HepG2 (cell line): ENCODE data around the gene FAM32A. TPM values are rescaled to one million over a fixed set of nuclear protein-coding genes. Genes with fewer than 3 reads are reported as not detected.

Source experiments
- CHD4 ChIP-seq: fragments of 200-600 bp; sonication (generic); IDR thresholded peaks from 2 replicates; pipeline ENCODE4 v1.7.0; 2017; ENCODE audit warnings: mild to moderate bottlenecking, low read length, borderline replicate concordance
- DNMT3B ChIP-seq: conservative IDR thresholded peaks from 2 replicates; pipeline ENCODE4 v1.6.1; 2016; ENCODE audit warnings: missing biosample characterization, control low read depth
- HOXA5 ChIP-seq: sonication (generic); formaldehyde crosslinking; IDR thresholded peaks from 2 replicates; pipeline ENCODE4 v1.4.0; 2020; ENCODE audit warnings: missing genetic modification reagents
- PRMT3 ChIP-seq: sonication (generic); formaldehyde crosslinking; IDR thresholded peaks from 2 replicates; pipeline ENCODE4 v1.8.1; 2022; ENCODE audit warnings: low read depth, mild to moderate bottlenecking, moderate library complexity, missing genetic modification reagents, borderline replicate concordance
- RBFOX2 ChIP-seq: fragments of 200-400 bp; formaldehyde crosslinking; IDR thresholded peaks from 2 replicates; pipeline ENCODE4 v1.6.1; 2017; ENCODE audit warnings: low read depth, mild to moderate bottlenecking, low read length
- SKI ChIP-seq: fragments of 450-650 bp; IDR thresholded peaks from one replicate; pipeline ENCODE4 v1.6.1; 2018; ENCODE audit warnings: mild to moderate bottlenecking; ENCODE audit not compliant: partially characterized antibody
- SNAI1 ChIP-seq: sonication (generic); formaldehyde crosslinking; IDR thresholded peaks from 2 replicates; pipeline ENCODE4 v1.5.0; 2020; ENCODE audit warnings: mild to moderate bottlenecking, missing genetic modification reagents, borderline replicate concordance
- YEATS4 ChIP-seq: sonication (generic); formaldehyde crosslinking; IDR thresholded peaks from 2 replicates; pipeline ENCODE4 v1.4.0; 2020; ENCODE audit warnings: missing genetic modification reagents, borderline replicate concordance
- ZBTB1 ChIP-seq: sonication (generic); formaldehyde crosslinking; IDR thresholded peaks from 2 replicates; pipeline ENCODE4 v1.4.0; 2020; ENCODE audit warnings: missing genetic modification reagents, borderline replicate concordance
- ZC3H13 ChIP-seq: sonication (generic); formaldehyde crosslinking; IDR thresholded peaks from 2 replicates; pipeline ENCODE4 v1.8.1; 2023; ENCODE audit warnings: mild to moderate bottlenecking, missing genetic modification reagents, moderate library complexity
- ZMYM2 ChIP-seq: sonication (generic); formaldehyde crosslinking; IDR thresholded peaks from 2 replicates; pipeline ENCODE4 v1.8.0; 2022; ENCODE audit warnings: mild to moderate bottlenecking, missing genetic modification reagents
- ZMYM3 ChIP-seq: sonication (generic); formaldehyde crosslinking; IDR thresholded peaks from 2 replicates; pipeline ENCODE4 v1.5.1; 2020; ENCODE audit warnings: mild to moderate bottlenecking, missing genetic modification reagents
- ZNF207 ChIP-seq: fragments of 450-650 bp; IDR thresholded peaks from 2 replicates; pipeline ENCODE4 v1.6.1; 2016; ENCODE audit warnings: antibody characterized with exemption, borderline replicate concordance
- ZNF30 ChIP-seq: sonication (generic); formaldehyde crosslinking; IDR thresholded peaks from 2 replicates; pipeline ENCODE4 v1.5.0; 2020; ENCODE audit warnings: mild to moderate bottlenecking, missing genetic modification reagents
- ZNF619 ChIP-seq: sonication (generic); formaldehyde crosslinking; IDR thresholded peaks from 2 replicates; pipeline ENCODE4 v1.4.0; 2020; ENCODE audit warnings: mild to moderate bottlenecking, missing genetic modification reagents
- ZNF773 ChIP-seq: sonication (generic); formaldehyde crosslinking; IDR thresholded peaks from 2 replicates; pipeline ENCODE4 v1.4.0; 2020; ENCODE audit warnings: missing genetic modification reagents, borderline replicate concordance
- ZNF878 ChIP-seq: sonication (generic); formaldehyde crosslinking; IDR thresholded peaks from 2 replicates; pipeline ENCODE4 v1.8.1; 2023; ENCODE audit warnings: mild to moderate bottlenecking, missing genetic modification reagents, moderate library complexity
- ZNF891 ChIP-seq: sonication (generic); formaldehyde crosslinking; IDR thresholded peaks from 2 replicates; pipeline ENCODE4 v1.5.0; 2020; ENCODE audit warnings: mild to moderate bottlenecking, missing genetic modification reagents
- polyA plus RNA-seq, 8 experiments: library from polyadenylated mRNA; depleted of rRNA in 3 of 8; stranded (reverse) in 7 of 8; unstranded in 1 of 8; fragments of >200 nt; fragmentation: Illumina TruSeq in 4 of 8; extraction: Trizol in 4 of 8; gene quantifications; 2 replicates each; pipeline versions ENCODE4 v1.2.1 to v1.2.3, GENCODE V29; 2011 to 2016; ENCODE audit warnings: low read depth in 4 of 8, missing spikeins in 1 of 8, mixed read lengths in 1 of 8; ENCODE audit not compliant: insufficient read depth in 1 of 8
- total RNA-seq, 5 experiments: library from RNA; depleted of rRNA; stranded (reverse); fragments of >200 nt; fragmentation: Illumina TruSeq; extraction: Trizol; gene quantifications; 2 replicates each; pipeline ENCODE4 v1.2.3, GENCODE V29; 2016; ENCODE audit warnings: low read depth in 1 of 5
- TF ChIP-seq, protein P1 (sequence below): sonication (generic); formaldehyde crosslinking; IDR thresholded peaks from 2 replicates; pipeline ENCODE4 v1.8.0; 2022; ENCODE audit warnings: missing genetic modification reagents, mild to moderate bottlenecking, inconsistent platforms, borderline replicate concordance
- TF ChIP-seq, protein P2 (sequence below): IDR thresholded peaks from 2 replicates; pipeline ENCODE4 v1.6.1; 2012; ENCODE audit warnings: low read depth, low read length, improper control_type of control experiment
- TF ChIP-seq, protein P3 (sequence below): sonication (generic); formaldehyde crosslinking; IDR thresholded peaks from 2 replicates; pipeline ENCODE4 v1.9.0; 2021; ENCODE audit warnings: missing genetic modification reagents, mild to moderate bottlenecking, borderline replicate concordance
- TF ChIP-seq, protein P4 (sequence below): sonication (generic); formaldehyde crosslinking; IDR thresholded peaks from 2 replicates; pipeline ENCODE4 v1.4.0; 2020; ENCODE audit warnings: missing genetic modification reagents
- TF ChIP-seq, protein P5 (sequence below): sonication (generic); formaldehyde crosslinking; IDR thresholded peaks from 2 replicates; pipeline ENCODE4 v1.5.0; 2020; ENCODE audit warnings: mild to moderate bottlenecking, missing genetic modification reagents

FAM32A gene
- total and polyA plus RNA-seq, 2 of the 13 experiments (the other 11 are each of a cell fraction or from before 2014, with no cell fraction given): 85.8 to 86.2 TPM

DNA sequence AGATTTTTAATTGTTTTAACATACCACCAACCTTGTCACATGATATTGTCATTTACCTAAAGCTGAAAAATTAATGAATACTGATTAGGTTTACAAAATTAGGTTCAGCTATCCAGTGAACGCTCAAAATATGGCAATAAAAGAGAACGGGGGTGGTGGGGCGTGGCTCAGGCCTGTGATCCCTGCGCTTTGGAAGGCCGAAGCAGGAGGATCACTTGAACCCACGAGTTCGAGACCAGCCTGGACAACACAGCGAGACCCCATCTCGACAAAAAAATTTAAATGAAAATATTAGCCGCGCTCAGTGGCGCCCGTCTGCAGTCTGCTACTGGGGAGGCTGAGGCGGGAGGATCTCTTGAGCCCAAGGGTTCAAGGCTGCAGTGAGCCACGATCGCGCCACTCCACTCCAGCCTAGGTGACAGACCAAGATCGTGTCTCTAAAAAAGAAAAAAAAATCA lies 516 bp upstream of the FAM32A start (continued):
- TF ChIP-seq, protein P1, sequence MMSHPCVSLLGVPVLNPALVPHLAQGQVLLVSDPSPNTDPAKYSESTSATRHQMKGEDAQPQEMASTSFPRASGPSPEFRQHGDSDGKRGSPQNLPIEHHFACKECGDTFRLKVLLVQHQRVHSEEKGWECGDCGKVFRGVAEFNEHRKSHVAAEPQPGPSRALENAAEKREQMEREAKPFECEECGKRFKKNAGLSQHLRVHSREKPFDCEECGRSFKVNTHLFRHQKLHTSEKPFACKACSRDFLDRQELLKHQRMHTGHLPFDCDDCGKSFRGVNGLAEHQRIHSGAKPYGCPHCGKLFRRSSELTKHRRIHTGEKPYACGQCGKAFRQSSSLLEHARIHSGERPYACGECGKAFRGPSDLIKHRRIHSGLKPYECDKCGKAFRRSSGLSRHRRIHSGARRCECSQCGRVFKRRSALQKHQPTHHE: 0 out of 2 replicates have a peak, but pooled peaks have one; percentile 73
- TF ChIP-seq ZC3H13 (no peak), RBFOX2 (no peak), ZNF30 (no peak), ZMYM3 (CRISPR knock-in tag) (peak; percentile 38; the same call in 1 of the 2 replicates), PRMT3 (CRISPR knock-in tag) (no peak), DNMT3B (CRISPR knock-in tag) (no peak), SKI (no peak), HOXA5 (0 out of 2 replicates have a peak, but pooled peaks have one; percentile 15), ZNF891 (CRISPR knock-in tag) (peak; percentile 16; the same call in 1 of the 2 replicates), ZMYM2 (CRISPR knock-in tag) (peak; percentile 50; the same call in 1 of the 2 replicates), CHD4 (peak; percentile 78; the same call in 1 of the 2 replicates), SNAI1 (CRISPR knock-in tag) (no peak), ZNF878 (CRISPR knock-in tag) (no peak), YEATS4 (CRISPR knock-in tag) (0 out of 2 replicates have a peak, but pooled peaks have one; percentile 4), ZBTB1 (CRISPR knock-in tag) (no peak), ZNF207 (no peak), ZNF773 (CRISPR knock-in tag) (no peak), ZNF619 (CRISPR knock-in tag) (no peak)
- TF ChIP-seq, protein P2, sequence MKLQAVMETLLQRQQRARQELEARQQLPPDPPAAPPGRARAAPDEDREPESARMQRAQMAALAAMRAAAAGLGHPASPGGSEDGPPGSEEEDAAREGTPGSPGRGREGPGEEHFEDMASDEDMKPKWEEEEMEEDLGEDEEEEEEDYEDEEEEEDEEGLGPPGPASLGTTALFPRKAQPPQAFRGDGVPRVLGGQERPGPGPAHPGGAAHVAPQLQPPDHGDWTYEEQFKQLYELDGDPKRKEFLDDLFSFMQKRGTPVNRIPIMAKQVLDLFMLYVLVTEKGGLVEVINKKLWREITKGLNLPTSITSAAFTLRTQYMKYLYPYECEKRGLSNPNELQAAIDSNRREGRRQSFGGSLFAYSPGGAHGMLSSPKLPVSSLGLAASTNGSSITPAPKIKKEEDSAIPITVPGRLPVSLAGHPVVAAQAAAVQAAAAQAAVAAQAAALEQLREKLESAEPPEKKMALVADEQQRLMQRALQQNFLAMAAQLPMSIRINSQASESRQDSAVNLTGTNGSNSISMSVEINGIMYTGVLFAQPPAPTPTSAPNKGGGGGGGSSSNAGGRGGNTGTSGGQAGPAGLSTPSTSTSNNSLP: no peak
- TF ChIP-seq, protein P3, sequence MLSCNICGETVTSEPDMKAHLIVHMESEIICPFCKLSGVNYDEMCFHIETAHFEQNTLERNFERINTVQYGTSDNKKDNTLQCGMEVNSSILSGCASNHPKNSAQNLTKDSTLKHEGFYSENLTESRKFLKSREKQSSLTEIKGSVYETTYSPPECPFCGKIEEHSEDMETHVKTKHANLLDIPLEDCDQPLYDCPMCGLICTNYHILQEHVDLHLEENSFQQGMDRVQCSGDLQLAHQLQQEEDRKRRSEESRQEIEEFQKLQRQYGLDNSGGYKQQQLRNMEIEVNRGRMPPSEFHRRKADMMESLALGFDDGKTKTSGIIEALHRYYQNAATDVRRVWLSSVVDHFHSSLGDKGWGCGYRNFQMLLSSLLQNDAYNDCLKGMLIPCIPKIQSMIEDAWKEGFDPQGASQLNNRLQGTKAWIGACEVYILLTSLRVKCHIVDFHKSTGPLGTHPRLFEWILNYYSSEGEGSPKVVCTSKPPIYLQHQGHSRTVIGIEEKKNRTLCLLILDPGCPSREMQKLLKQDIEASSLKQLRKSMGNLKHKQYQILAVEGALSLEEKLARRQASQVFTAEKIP (CRISPR knock-in tag): no peak
- TF ChIP-seq, protein P4, sequence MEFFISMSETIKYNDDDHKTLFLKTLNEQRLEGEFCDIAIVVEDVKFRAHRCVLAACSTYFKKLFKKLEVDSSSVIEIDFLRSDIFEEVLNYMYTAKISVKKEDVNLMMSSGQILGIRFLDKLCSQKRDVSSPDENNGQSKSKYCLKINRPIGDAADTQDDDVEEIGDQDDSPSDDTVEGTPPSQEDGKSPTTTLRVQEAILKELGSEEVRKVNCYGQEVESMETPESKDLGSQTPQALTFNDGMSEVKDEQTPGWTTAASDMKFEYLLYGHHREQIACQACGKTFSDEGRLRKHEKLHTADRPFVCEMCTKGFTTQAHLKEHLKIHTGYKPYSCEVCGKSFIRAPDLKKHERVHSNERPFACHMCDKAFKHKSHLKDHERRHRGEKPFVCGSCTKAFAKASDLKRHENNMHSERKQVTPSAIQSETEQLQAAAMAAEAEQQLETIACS (CRISPR knock-in tag): 0 out of 2 replicates have a peak, but pooled peaks have one; percentile 14
- TF ChIP-seq, protein P5, sequence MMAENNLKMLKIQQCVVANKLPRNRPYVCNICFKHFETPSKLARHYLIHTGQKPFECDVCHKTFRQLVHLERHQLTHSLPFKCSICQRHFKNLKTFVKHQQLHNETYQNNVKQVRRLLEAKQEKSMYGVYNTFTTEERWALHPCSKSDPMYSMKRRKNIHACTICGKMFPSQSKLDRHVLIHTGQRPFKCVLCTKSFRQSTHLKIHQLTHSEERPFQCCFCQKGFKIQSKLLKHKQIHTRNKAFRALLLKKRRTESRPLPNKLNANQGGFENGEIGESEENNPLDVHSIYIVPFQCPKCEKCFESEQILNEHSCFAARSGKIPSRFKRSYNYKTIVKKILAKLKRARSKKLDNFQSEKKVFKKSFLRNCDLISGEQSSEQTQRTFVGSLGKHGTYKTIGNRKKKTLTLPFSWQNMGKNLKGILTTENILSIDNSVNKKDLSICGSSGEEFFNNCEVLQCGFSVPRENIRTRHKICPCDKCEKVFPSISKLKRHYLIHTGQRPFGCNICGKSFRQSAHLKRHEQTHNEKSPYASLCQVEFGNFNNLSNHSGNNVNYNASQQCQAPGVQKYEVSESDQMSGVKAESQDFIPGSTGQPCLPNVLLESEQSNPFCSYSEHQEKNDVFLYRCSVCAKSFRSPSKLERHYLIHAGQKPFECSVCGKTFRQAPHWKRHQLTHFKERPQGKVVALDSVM: peak; percentile 96
